NT2/D1 (cell line): ENCODE data around the gene FNIP1.

Experiments
- DNase-seq: peaks from one replicate; pipeline ENCODE4 v3.0.0-alpha.2; 2011; ENCODE audit warnings: low read depth, low spot score
- H3K27me3 ChIP-seq: 2 replicates; pipeline ENCODE4 v1.6.0; 2011; ENCODE audit warnings: mild to moderate bottlenecking; ENCODE audit not compliant: insufficient read length, insufficient read depth
- H3K36me3 ChIP-seq: 2 replicates; pipeline ENCODE4 v1.6.1; 2011; ENCODE audit warnings: mild to moderate bottlenecking, low read length, mixed read lengths; ENCODE audit not compliant: insufficient read depth, insufficient read length
- H3K4me1 ChIP-seq: 2 replicates; pipeline ENCODE4 v1.5.1; 2011; ENCODE audit not compliant: insufficient read depth, insufficient read length
- H3K4me3 ChIP-seq: 2 replicates; pipeline ENCODE4 v1.5.1; 2011; ENCODE audit warnings: low read depth; ENCODE audit not compliant: insufficient read length
- H3K9ac ChIP-seq: 2 replicates; pipeline ENCODE4 v1.6.0; 2011; ENCODE audit warnings: low read depth; ENCODE audit not compliant: insufficient read length
- H3K9me3 ChIP-seq: 2 replicates; pipeline ENCODE4 v1.5.1; 2011; ENCODE audit warnings: mild to moderate bottlenecking, low read length; ENCODE audit not compliant: insufficient read depth
- SUZ12 ChIP-seq: IDR thresholded peaks from 2 replicates; pipeline ENCODE4 v1.6.1; 2011; ENCODE audit not compliant: insufficient read length, insufficient read depth; ENCODE audit errors: extremely low read depth
- YY1 ChIP-seq: IDR thresholded peaks from 2 replicates; pipeline ENCODE4 v1.6.1; 2011; ENCODE audit not compliant: insufficient read length, insufficient read depth
- ZNF274 ChIP-seq: IDR thresholded peaks from 2 replicates; pipeline ENCODE4 v1.6.1; 2011; ENCODE audit warnings: mild to moderate bottlenecking, low read depth, low read length

Gene FNIP1

DNA sequence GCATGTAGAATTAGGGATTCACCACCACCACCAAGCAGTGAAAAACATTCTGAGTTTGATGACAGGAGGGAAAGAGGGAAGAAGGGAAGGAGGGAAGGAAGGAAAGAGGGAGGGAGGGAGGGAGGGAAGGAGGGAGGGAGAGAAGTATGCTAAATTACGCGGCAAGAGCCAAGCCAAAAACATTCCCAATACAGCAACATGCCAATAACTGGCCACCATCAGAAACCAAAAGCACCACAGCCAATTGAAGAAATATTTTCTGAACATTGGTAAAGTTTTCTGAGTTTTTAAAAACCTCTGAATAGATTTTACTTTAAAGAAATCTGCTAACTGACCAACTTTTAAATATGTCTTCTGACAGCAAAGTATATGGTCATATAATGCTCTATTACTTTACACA lies 36.0 kb downstream of the FNIP1 start:
- no peaks in the 10 kb centered on the region for H3K27me3 ChIP-seq
- no peak for TF ChIP-seq ZNF274
- no peak for TF ChIP-seq SUZ12
- no peak for TF ChIP-seq YY1

DNA sequence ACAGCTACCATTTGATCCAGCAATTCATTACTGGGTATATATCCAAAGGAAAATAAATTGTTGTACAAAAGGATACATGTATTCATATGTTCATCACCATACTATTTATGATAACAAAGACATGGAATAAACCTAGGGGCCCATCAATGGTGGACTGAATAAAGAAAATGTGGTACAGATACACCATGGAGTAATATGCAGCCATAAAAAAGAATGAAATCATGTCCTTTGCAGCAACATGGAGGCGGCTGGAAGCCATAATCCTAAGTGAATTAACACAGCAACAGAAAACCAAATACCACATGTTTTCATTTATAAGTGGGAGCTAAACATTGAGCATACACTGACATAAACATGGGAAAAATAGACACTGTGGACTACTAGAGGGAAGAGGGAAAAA lies 37.1 kb downstream of the FNIP1 start:
- Histone ChIP-seq H3K36me3 (no peaks in the 10 kb centered on the region), H3K4me1 (no peaks in the 10 kb centered on the region), H3K27me3 (no peaks in the 10 kb centered on the region), H3K9me3 (0 out of 2 replicates have a peak, but pooled peaks cover 3% of the 10 kb centered on the region), H3K9ac (no peak overlapping the region), H3K4me3 (no peak overlapping the region)
- no peak for TF ChIP-seq ZNF274
- no peak for TF ChIP-seq YY1
- no peak for TF ChIP-seq SUZ12
- no peak for DNase-seq

More for the DNA sequence above, 36.0 kb downstream of the FNIP1 start:
- no peak for DNase-seq
- peaks cover 3% of the 10 kb centered on the region for H3K36me3 ChIP-seq
- H3K4me3 ChIP-seq = no peak overlapping the region
- no peaks in the 10 kb centered on the region for H3K4me1 ChIP-seq
- H3K9ac ChIP-seq = no peak overlapping the region
- H3K9me3 ChIP-seq = 0 out of 2 replicates have a peak, but pooled peaks cover 3% of the 10 kb centered on the region

DNA sequence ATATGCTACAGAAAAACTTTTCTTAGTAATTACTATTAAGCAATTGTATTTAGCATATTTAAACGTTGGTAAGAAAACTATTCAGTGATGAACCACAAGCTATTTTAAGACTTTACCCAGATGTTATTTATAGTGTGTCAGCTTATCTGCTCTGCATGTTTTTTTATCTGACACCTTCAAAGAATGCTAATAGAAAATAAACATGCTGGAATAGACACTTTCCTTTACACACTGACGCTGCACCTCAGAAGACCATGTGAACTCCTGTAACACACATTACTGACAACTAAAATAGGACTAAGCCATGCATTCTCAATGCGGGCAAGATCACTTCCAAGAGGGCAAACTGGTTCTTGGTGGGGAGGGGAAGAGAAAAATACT lies 38.3 kb downstream of the FNIP1 start:
- TF ChIP-seq SUZ12 (no peak), ZNF274 (no peak), YY1 (no peak)
- H3K4me1 ChIP-seq = no peaks in the 10 kb centered on the region
- DNase-seq = no peak
- H3K36me3 ChIP-seq = no peaks in the 10 kb centered on the region
- no peak overlapping the region for H3K9ac ChIP-seq
- no peaks in the 10 kb centered on the region for H3K27me3 ChIP-seq
- no peaks in the 10 kb centered on the region for H3K9me3 ChIP-seq
- no peak overlapping the region for H3K4me3 ChIP-seq

DNA sequence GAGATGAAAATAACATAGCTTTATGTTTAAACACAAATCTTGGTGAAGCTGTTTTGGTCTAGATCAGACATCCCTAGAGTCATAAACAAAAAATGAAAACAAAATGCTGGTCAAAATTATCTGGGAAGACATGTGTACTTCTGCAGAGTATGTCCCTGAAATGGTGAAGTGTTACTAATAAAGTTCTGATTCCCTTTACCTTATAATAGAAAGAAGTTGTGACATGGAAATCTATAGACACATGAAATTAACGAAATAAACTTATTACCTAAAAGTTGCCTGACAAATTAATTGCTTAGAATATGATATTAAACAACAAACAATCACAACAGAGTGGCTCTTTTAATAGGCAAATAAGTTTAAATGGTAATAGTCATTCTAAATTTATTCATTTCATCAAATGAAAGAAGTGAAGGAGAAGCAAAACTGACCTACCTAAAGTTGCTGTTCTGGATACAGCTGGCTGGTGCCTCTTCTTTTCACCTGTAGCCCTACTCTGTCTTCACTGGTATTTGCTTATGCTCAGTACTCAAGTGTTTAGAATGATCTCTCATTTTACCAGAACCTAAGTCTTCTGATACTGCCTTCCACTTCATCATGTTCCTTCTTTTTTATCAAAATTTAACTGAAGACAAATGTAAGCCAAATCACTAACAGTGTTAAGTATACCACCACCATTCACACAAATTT lies 38.8 kb downstream of the FNIP1 start:
- no peak overlapping the region for H3K9ac ChIP-seq
- no peaks in the 10 kb centered on the region for H3K9me3 ChIP-seq
- no peak overlapping the region for H3K4me3 ChIP-seq
- H3K36me3 ChIP-seq = no peaks in the 10 kb centered on the region
- DNase-seq = no peak
- H3K4me1 ChIP-seq = no peaks in the 10 kb centered on the region
- H3K27me3 ChIP-seq = no peaks in the 10 kb centered on the region
- no peak for TF ChIP-seq SUZ12
- no peak for TF ChIP-seq YY1

DNA sequence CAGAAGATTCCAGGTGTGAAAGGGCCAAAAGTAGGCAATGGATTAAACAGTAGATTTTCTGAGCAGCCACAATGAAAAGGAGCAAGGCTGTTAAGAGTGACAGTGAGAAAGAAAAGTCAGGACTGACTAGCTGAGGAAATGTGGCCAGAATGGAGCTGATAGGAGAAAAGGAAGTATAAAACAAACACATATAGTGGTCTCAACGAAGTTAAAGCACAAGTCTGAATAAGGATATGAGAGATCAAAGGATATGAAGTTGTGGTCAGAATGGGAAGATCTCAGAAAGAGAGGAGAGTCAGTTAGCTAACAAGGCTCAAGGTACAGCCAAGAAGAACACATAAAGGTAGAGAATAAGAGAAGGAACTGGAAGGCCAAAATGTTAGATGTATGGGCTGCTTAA lies 39.9 kb downstream of the FNIP1 start:
- TF ChIP-seq SUZ12 (no peak), ZNF274 (no peak), YY1 (no peak)
- Histone ChIP-seq H3K9ac (no peak overlapping the region), H3K4me3 (no peak overlapping the region), H3K36me3 (no peaks in the 10 kb centered on the region), H3K4me1 (no peaks in the 10 kb centered on the region), H3K9me3 (no peaks in the 10 kb centered on the region), H3K27me3 (no peaks in the 10 kb centered on the region)
- no peak for DNase-seq

DNA sequence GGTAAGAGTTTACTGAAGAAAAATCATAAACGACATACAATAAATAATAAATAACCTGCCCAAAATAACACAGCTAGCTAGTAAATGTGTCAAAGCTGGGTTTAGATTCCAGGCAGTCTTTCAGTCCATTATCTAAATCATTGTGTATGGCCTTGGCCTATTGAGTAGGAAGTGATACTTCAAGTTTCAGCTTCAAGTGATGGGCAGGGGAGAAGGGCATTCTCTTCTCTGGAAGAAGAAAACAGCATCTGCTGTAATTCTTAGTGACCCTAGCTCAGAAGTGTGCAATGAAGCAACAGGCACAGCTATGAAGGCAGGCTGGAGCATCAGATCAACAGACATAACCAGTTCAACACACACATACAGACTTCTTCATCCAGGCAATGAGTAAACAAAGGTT lies 42.5 kb downstream of the FNIP1 start:
- H3K36me3 ChIP-seq = no peaks in the 10 kb centered on the region
- TF ChIP-seq SUZ12 = no peak
- TF ChIP-seq ZNF274 = no peak
- no peak for TF ChIP-seq YY1
- no peak overlapping the region for H3K4me3 ChIP-seq
- no peaks in the 10 kb centered on the region for H3K9me3 ChIP-seq
- H3K9ac ChIP-seq = no peak overlapping the region
- DNase-seq = no peak
- no peaks in the 10 kb centered on the region for H3K4me1 ChIP-seq
- H3K27me3 ChIP-seq = no peaks in the 10 kb centered on the region

DNA sequence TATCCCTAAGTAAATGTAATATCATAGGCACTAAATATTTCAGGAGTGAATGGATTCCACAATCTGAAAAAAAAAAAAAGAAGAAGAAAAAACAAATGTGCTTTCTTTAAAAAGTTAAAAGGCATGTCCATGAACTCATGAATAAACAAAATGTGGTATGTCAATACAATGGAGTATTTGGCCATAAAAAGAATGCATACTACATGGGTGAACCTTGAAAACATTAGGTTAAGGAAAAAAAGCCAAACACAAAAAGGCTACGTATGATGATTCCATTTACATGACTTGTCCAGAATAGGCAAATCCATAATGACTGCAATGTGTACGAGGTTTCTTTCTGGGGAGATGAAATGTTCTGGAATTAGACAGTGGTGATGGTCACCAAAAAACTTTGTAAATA lies 45.3 kb downstream of the FNIP1 start:
- Histone ChIP-seq H3K9ac (no peak overlapping the region), H3K9me3 (no peaks in the 10 kb centered on the region), H3K36me3 (no peaks in the 10 kb centered on the region), H3K4me3 (no peak overlapping the region), H3K4me1 (no peaks in the 10 kb centered on the region), H3K27me3 (no peaks in the 10 kb centered on the region)
- TF ChIP-seq SUZ12 (no peak), ZNF274 (no peak), YY1 (no peak)
- DNase-seq = no peak
